Middle frontal gyrus (tissue), 1 donor: ENCODE results near the gene CLPX.
"Not testable (repeated sequence)": the region's sequence is repeated elsewhere in the genome, so short reads cannot be mapped to it uniquely, and the experiment has no call there.

Source experiments
- DNase-seq: peaks from one replicate; pipeline ENCODE4 v3.0.0-alpha.2; 2015; ENCODE audit warnings: low spot score; ENCODE audit errors: extremely low spot score

Gene CLPX

GRCh38 chr15:65101891-65102708 is 83.0 kb downstream of the CLPX start:
- no peak for DNase-seq

GRCh38 chr15:65101411-65101890 is 83.7 kb downstream of the CLPX start:
- peak; percentile 64 for DNase-seq

GRCh38 chr15:65100442-65100841 is 84.7 kb downstream of the CLPX start:
- no peak for DNase-seq

DNA sequence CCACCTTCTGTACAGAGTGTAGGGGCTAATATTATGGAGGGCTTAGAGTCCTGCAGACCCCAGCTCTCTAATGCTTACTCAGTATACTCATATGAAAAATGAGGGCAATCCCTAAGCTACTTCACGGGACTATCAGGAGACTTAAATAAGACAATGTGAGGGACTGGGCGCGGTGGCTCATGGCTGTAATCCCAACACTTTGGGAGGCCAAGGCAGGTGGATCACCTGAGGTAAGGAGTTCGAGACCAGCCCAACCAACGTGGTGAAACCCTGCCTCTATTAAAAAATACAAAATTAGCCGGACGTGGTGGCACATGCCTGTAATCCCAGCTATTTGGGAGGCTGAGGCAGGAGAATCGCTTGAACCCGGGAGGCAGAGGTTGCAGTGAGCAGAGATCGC is 85.3 kb downstream of the CLPX start:
- not testable (repeated sequence) for DNase-seq

GRCh38 chr15:65099336-65099735 is 85.8 kb downstream of the CLPX start:
- no peak for DNase-seq
